CD14-positive monocyte (primary cell): ENCODE results near the gene NPHP3. TPM values are rescaled to one million over a fixed set of nuclear protein-coding genes. Genes with fewer than 3 reads are reported as not detected.

Source experiments
- DNase-seq, 3 donors: peaks; one replicate each; pipeline ENCODE4 v3.0.0-alpha.2; 2011 to 2022
- H2AFZ ChIP-seq: 2 replicates; pipeline ENCODE4 v1.6.0; 2012; ENCODE audit warnings: mild to moderate bottlenecking, low read depth, low read length, inconsistent platforms; ENCODE audit not compliant: insufficient read depth, poor library complexity, severe bottlenecking
- H3K27ac ChIP-seq, 2 donors: 1 replicate in 1 of 2; 2 replicates in 1 of 2; pipeline ENCODE4 v1.5.1; 2012 to 2013; ENCODE audit warnings: low read length in 2 of 2, control low read depth in 1 of 2, inconsistent platforms in 1 of 2, low read depth in 1 of 2, mild to moderate bottlenecking in 1 of 2
- H3K27me3 ChIP-seq, 2 donors: one replicate each; pipeline versions ENCODE4 v1.6.0 to v1.6.1; 2011 to 2013; ENCODE audit warnings: low read length in 2 of 2; ENCODE audit not compliant: control insufficient read depth in 2 of 2, insufficient read depth in 2 of 2
- H3K36me3 ChIP-seq, 2 donors: replicated peaks in 1 of 2; 1 replicate in 1 of 2; 2 replicates in 1 of 2; pipeline versions ENCODE4 v1.5.1 to v1.6.1; 2012 to 2013; ENCODE audit warnings: low read length in 2 of 2, control low read depth in 1 of 2, inconsistent platforms in 1 of 2, mild to moderate bottlenecking in 1 of 2; ENCODE audit not compliant: insufficient read depth in 2 of 2, control insufficient read depth in 1 of 2
- H3K4me1 ChIP-seq, 2 donors: 1 replicate in 1 of 2; 2 replicates in 1 of 2; pipeline versions ENCODE4 v1.5.1 to v1.6.1; 2012 to 2013; ENCODE audit warnings: low read length in 2 of 2, control low read depth in 1 of 2, inconsistent platforms in 1 of 2, mild to moderate bottlenecking in 1 of 2, moderate library complexity in 1 of 2; ENCODE audit not compliant: insufficient read depth in 2 of 2, control insufficient read depth in 1 of 2
- H3K4me2 ChIP-seq: replicated peaks from 2 replicates; pipeline ENCODE3; 2012; ENCODE audit warnings: low read length, moderate library complexity, mild to moderate bottlenecking; ENCODE audit not compliant: poor library complexity, severe bottlenecking; ENCODE audit errors: extremely low read depth
- H3K4me3 ChIP-seq, 3 experiments: fragments of 200-600 bp in 1 of 3; sonication (generic) in 1 of 3; replicated peaks in 1 of 3; 1 replicate in 2 of 3; 2 replicates in 1 of 3; pipeline ENCODE4 v1.5.1; 2011 to 2013; ENCODE audit warnings: low read length in 3 of 3, mild to moderate bottlenecking in 3 of 3, control low read depth in 2 of 3, low read depth in 2 of 3, inconsistent platforms in 1 of 3, moderate library complexity in 1 of 3
- H3K79me2 ChIP-seq: 2 replicates; pipeline ENCODE4 v1.6.0; 2012; ENCODE audit warnings: mild to moderate bottlenecking, control low read depth, inconsistent platforms, low read length, moderate library complexity; ENCODE audit not compliant: insufficient read depth
- H3K9ac ChIP-seq: 2 replicates; pipeline ENCODE4 v1.6.0; 2017; ENCODE audit warnings: low read length, mild to moderate bottlenecking; ENCODE audit not compliant: insufficient read depth, poor library complexity, severe bottlenecking
- H3K9me3 ChIP-seq, 2 donors: replicated peaks in 1 of 2; 1 replicate in 1 of 2; 2 replicates in 1 of 2; pipeline versions ENCODE4 v1.5.1 to v1.6.1; 2012 to 2013; ENCODE audit warnings: low read length in 2 of 2, control low read depth in 1 of 2; ENCODE audit not compliant: control insufficient read depth in 1 of 2, insufficient read depth in 1 of 2
- H4K20me1 ChIP-seq: 2 replicates; pipeline ENCODE4 v1.6.0; 2012; ENCODE audit warnings: mild to moderate bottlenecking, low read length, control low read depth, moderate library complexity; ENCODE audit not compliant: insufficient read depth
- H3K27ac Mint-ChIP-seq, 7 donors: one replicate each; pipeline ENCODE4 v1.8.0; 2020; ENCODE audit warnings: mild to moderate bottlenecking in 7 of 7, mixed read lengths in 7 of 7, moderate library complexity in 6 of 7, inconsistent platforms in 2 of 7
- H3K27me3 Mint-ChIP-seq, 3 donors: one replicate each; pipeline ENCODE4 v1.8.0; 2021 to 2022; ENCODE audit warnings: low read depth in 3 of 3, mild to moderate bottlenecking in 3 of 3, mixed read lengths in 3 of 3, moderate library complexity in 3 of 3, inconsistent platforms in 1 of 3
- H3K36me3 Mint-ChIP-seq, 2 donors: one replicate each; pipeline ENCODE4 v1.8.0; 2020; ENCODE audit warnings: mixed read lengths in 2 of 2, inconsistent platforms in 1 of 2, mild to moderate bottlenecking in 1 of 2
- H3K4me1 Mint-ChIP-seq: one replicate; pipeline ENCODE4 v1.8.0; 2020; ENCODE audit warnings: mild to moderate bottlenecking, mixed read lengths
- H3K4me3 Mint-ChIP-seq, 2 donors: one replicate each; pipeline ENCODE4 v1.8.0; 2020; ENCODE audit warnings: mild to moderate bottlenecking in 2 of 2, mixed read lengths in 2 of 2, moderate library complexity in 1 of 2
- H3K9me3 Mint-ChIP-seq, 7 donors: one replicate each; pipeline ENCODE4 v1.8.0; 2020 to 2022; ENCODE audit warnings: mixed read lengths in 7 of 7, mild to moderate bottlenecking in 6 of 7, moderate library complexity in 6 of 7, inconsistent platforms in 2 of 7
- CTCF ChIP-seq: fragments of 200-600 bp; IDR thresholded peaks from one replicate; pipeline ENCODE4 v1.8.0; 2022; ENCODE audit warnings: antibody characterized with exemption, mild to moderate bottlenecking
- WGBS: methylation state at CpG from one replicate; pipeline ENCODE4 v1.1.5; 2013; ENCODE audit warnings: missing lambda C conversion rate; ENCODE audit not compliant: insufficient coverage; 5-methylcytosine and 5-hydroxymethylcytosine counted together
- intact Hi-C, 2 donors: fragments of 100-400 bp; cut with micrococcal nuclease; formaldehyde crosslinking; loops; one replicate each; pipeline versions ENCODE4 v1.15.0 to v1.15.1; 2023
- polyA plus RNA-seq, 3 donors: library from polyadenylated mRNA; depleted of rRNA in 1 of 3; unstranded in 2 of 3; stranded (reverse) in 1 of 3; fragments of 300-500 nt in 2 of 3; fragments of >200 nt in 1 of 3; fragmentation: Illumina TruSeq in 2 of 3; gene quantifications; 1 replicate in 2 of 3; 2 replicates in 1 of 3; pipeline ENCODE4 v1.2.3, GENCODE V29; 2012 to 2021

NPHP3 gene
- polyA plus RNA-seq, 3 donors = 1.3 to 15.0 (median 2.0) TPM

GRCh38 chr3:132638706-132639105 is 83.5 kb downstream of the NPHP3 start:
- no peaks in the 10 kb centered on the region for H3K79me2 ChIP-seq
- DNase-seq = no peak
- no peak for TF ChIP-seq CTCF
- no peaks in the 10 kb centered on the region for H3K4me1 ChIP-seq
- H3K27ac Mint-ChIP-seq = no peak overlapping the region
- no peaks in the 10 kb centered on the region for H3K27me3 ChIP-seq
- peaks cover 13 to 28% of the 10 kb centered on the region in 2 donors for H3K36me3 Mint-ChIP-seq
- H4K20me1 ChIP-seq = no peaks in the 10 kb centered on the region
- H3K27ac ChIP-seq = no peak overlapping the region
- H3K9me3 ChIP-seq = no peaks in the 10 kb centered on the region
- H2AFZ ChIP-seq = no peak overlapping the region
- peaks cover 0 to 1% (median 0%) of the 10 kb centered on the region in 3 donors for H3K27me3 Mint-ChIP-seq
- no peak overlapping the region for H3K4me3 Mint-ChIP-seq
- intact Hi-C loops = no loop called here
- H3K4me1 Mint-ChIP-seq = peaks cover 8% of the 10 kb centered on the region
- H3K4me3 ChIP-seq = no peak overlapping the region
- no peak overlapping the region for H3K9ac ChIP-seq
- peaks cover 0 to 2% (median 0%) of the 10 kb centered on the region in 7 donors for H3K9me3 Mint-ChIP-seq
- peaks cover 4 to 27% of the 10 kb centered on the region in 2 donors for H3K36me3 ChIP-seq
- H3K4me2 ChIP-seq = no peak overlapping the region

- Histone ChIP-seq H3K9me3 (no peaks in the 10 kb centered on the region), H3K79me2 (no peaks in the 10 kb centered on the region), H3K27me3 (no peaks in the 10 kb centered on the region), H3K27ac (no peak overlapping the region), H3K4me1 (no peaks in the 10 kb centered on the region), H3K4me2 (no peak overlapping the region), H3K36me3 (peaks cover 4 to 27% of the 10 kb centered on the region in 2 donors), H3K4me3 (no peak overlapping the region), H2AFZ (no peak overlapping the region), H4K20me1 (no peaks in the 10 kb centered on the region), H3K9ac (no peak overlapping the region)
- no peak for DNase-seq
- no peaks in the 10 kb centered on the region for H3K27me3 Mint-ChIP-seq
- H3K27ac Mint-ChIP-seq = no peak overlapping the region
- H3K4me1 Mint-ChIP-seq = peaks cover 2% of the 10 kb centered on the region
- peaks cover 0 to 2% (median 0%) of the 10 kb centered on the region in 7 donors for H3K9me3 Mint-ChIP-seq
- TF ChIP-seq CTCF = no peak
- H3K4me3 Mint-ChIP-seq = no peak overlapping the region
- intact Hi-C loops = no loop called here
- no CpG with 5 or more reads among the region's 1 CpG for WGBS
- peaks cover 12 to 28% of the 10 kb centered on the region in 2 donors for H3K36me3 Mint-ChIP-seq
These were observed 84.6 kb downstream of the NPHP3 start for GRCh38 chr3:132637590-132637989.
